Heart left ventricle (tissue), 16 donors: Measurements from ENCODE around the gene MED29. TPM values are rescaled to one million over a fixed set of nuclear protein-coding genes. Genes with fewer than 3 reads are reported as not detected.

ENCODE experiments used
- ATAC-seq, 4 donors: fragments of 200-7000 bp; cut with Tn5 transposase; one replicate each; pipeline ENCODE4 v1.9.1; 2020 to 2022; ENCODE audit warnings: moderate library complexity in 4 of 4, mild to moderate bottlenecking in 3 of 4, moderate number of reproducible peaks in 1 of 4
- DNase-seq, 5 donors: peaks; one replicate each; pipeline ENCODE4 v3.0.0-alpha.2; 2020
- H3K27ac ChIP-seq, 12 donors: fragments of 200-600 bp; sonication (generic) in 4 of 12; one replicate each; pipeline versions ENCODE4 v1.5.0 to v1.8.0; 2016 to 2022; ENCODE audit warnings: mild to moderate bottlenecking in 2 of 12
- H3K27me3 ChIP-seq, 9 donors: fragments of 200-600 bp; sonication (generic) in 2 of 9; one replicate each; pipeline versions ENCODE4 v1.5.1 to v1.8.0; 2016 to 2022; ENCODE audit warnings: mild to moderate bottlenecking in 3 of 9
- H3K36me3 ChIP-seq, 9 donors: fragments of 200-600 bp; sonication (generic) in 2 of 9; one replicate each; pipeline versions ENCODE4 v1.5.0 to v1.8.0; 2018 to 2022; ENCODE audit warnings: mild to moderate bottlenecking in 2 of 9
- H3K4me1 ChIP-seq, 12 donors: fragments of 200-600 bp; sonication (generic) in 4 of 12; one replicate each; pipeline versions ENCODE4 v1.5.0 to v1.8.0; 2016 to 2022; ENCODE audit warnings: mild to moderate bottlenecking in 3 of 12
- H3K4me3 ChIP-seq, 12 donors: fragments of 200-600 bp; sonication (generic) in 4 of 12; one replicate each; pipeline versions ENCODE4 v1.5.0 to v1.8.0; 2017 to 2022; ENCODE audit warnings: mild to moderate bottlenecking in 9 of 12, moderate library complexity in 4 of 12
- H3K9me3 ChIP-seq, 12 donors: fragments of 200-600 bp; sonication (generic) in 4 of 12; one replicate each; pipeline versions ENCODE4 v1.5.0 to v1.8.0; 2016 to 2022; ENCODE audit warnings: mild to moderate bottlenecking in 1 of 12
- CTCF ChIP-seq, 12 donors: fragments of 200-600 bp; sonication (generic) in 4 of 12; IDR thresholded peaks; one replicate each; pipeline versions ENCODE4 v1.5.0 to v1.8.0; 2018 to 2022; ENCODE audit warnings: antibody characterized with exemption in 12 of 12, mild to moderate bottlenecking in 5 of 12
- POLR2A ChIP-seq, 2 donors: fragments of 450-650 bp; IDR thresholded peaks; one replicate each; pipeline ENCODE4 v1.6.1; 2017; ENCODE audit warnings: antibody characterized with exemption in 2 of 2, mild to moderate bottlenecking in 2 of 2, moderate library complexity in 2 of 2
- WGBS, 4 donors: extraction: QIAGEN DNeasy Blood & Tissue Kit in 2 of 4; methylation state at CpG; one replicate each; pipeline versions ENCODE4 v1.1.5 to v1.1.7; 2013 to 2018; 5-methylcytosine and 5-hydroxymethylcytosine counted together
- intact Hi-C, 10 donors: fragments of 100-400 bp; cut with DNase I; formaldehyde crosslinking; loops; one replicate each; pipeline versions ENCODE4 v1.11.1 to v1.14.2; 2022
- polyA plus RNA-seq, 2 donors: library from polyadenylated mRNA; stranded (reverse); fragments of 200-250 nt; gene quantifications; one replicate each; pipeline ENCODE4 v1.2.3, GENCODE V29; 2013
- total RNA-seq, 9 donors: library from RNA; depleted of rRNA in 2 of 9; stranded (reverse); fragments of >200 nt in 2 of 9; fragmentation: NEBNext Ultra II Directional in 3 of 9; extraction: Animal tissue kit (Norgen Biotek cat#: 25700) in 3 of 9; gene quantifications; one replicate each; pipeline versions ENCODE4 v1.1.0 to v1.2.4, GENCODE V29; 2016 to 2023
- donor health status: ischemic (EF 13 %, LVEDD 7.1; RV severe dilation, severe dysfunction).
- donor health status: healthy with polysubstance abuse.
- donor health status: DM: no; HTN: yes; CAD: no.
- donor health status: DM: no; HTN: no; CAD: no.
- donor health status: ischemic (EF 25% LVEDD 6.9; RV normal size, moderate dysfunction).
- donor health status: ischemic (EF 25% LVEDD 5.7; RV mildly dilated, moderate dysfunction).
- donor health status: healthy.
- donor health status: DM: yes; HTN: yes; CAD: no.
- donor health status: ischemic (EF 35%, LVEDD 5.7; RV mildly dilated, moderate dysfunction).
- donor health status: nonischemic (EF 11% LVEDD 7.7; RV severe dilation, severe dysfunction).
- donor health status: DM: yes; HTN: yes; CAD: no.
- donor health status: PGD.
- donor health status: ischemic (EF 29% LVEDD 5.4; RV normal size, mild dysfunction).
- donor health status: nonischemic (EF 23%, LVEDD 6.1; RV moderate dilation, normal function).

The MED29 gene
- total and polyA plus RNA-seq, 11 donors = 26.3 to 53.0 (median 34.1) TPM

GRCh38 chr19:39385629-39386411 is 5.4 kb upstream of the MED29 start:
- TF ChIP-seq CTCF (IDR thresholded peaks at IDR 0.05) (no peak), POLR2A (IDR thresholded peaks at IDR 0.05) (no peak)
- Histone ChIP-seq H3K27ac (no peak overlapping the region), H3K36me3 (peaks cover 3 to 89% (median 86%) of the 10 kb centered on the region in 9 donors), H3K27me3 (no peaks in the 10 kb centered on the region), H3K4me3 (no peak overlapping the region), H3K4me1 (peaks cover 3 to 15% (median 9%) of the 10 kb centered on the region in 12 donors), H3K9me3 (no peaks in the 10 kb centered on the region)
- 71 to 81% (median 79%) methylated on average over 20 of the region's 20 CpGs for WGBS, 4 donors
- DNase-seq = no peak
- no peak for ATAC-seq
- intact Hi-C loops = no loop called here

DNA sequence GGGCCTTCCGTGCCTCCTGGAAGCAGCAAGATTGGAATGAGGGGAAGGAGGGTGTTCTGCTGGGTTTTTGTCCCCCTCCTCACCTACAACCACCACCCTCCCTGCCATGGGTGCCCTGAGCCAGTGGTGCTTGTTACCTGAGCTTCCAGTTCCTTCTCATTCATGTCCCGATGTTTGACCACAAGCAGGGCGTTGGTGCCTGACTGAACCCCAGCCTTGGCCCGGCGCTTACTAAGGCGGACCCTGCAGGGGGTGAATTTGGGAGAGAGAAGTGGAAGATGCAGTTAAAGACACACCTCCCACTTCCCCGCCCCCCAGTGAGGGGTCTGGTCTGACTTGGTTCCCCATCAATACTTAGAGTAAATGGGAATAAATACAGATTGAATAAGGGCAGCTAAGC is 4.6 kb upstream of the MED29 start:
- no peak for TF ChIP-seq POLR2A (IDR thresholded peaks at IDR 0.05)
- no peak overlapping the region for H3K4me3 ChIP-seq
- no peaks in the 10 kb centered on the region for H3K9me3 ChIP-seq
- peaks cover 3 to 82% (median 78%) of the 10 kb centered on the region in 9 donors for H3K36me3 ChIP-seq
- ATAC-seq = no peak
- peaks cover 3 to 16% (median 10%) of the 10 kb centered on the region in 12 donors for H3K4me1 ChIP-seq
- H3K27me3 ChIP-seq = no peaks in the 10 kb centered on the region
- intact Hi-C loops = no loop called here
- no peak overlapping the region for H3K27ac ChIP-seq
- no peak for DNase-seq
- 87 to 91% (median 89%) methylated on average over 7 of the region's 7 CpGs for WGBS, 4 donors

- 83 to 90% (median 88%) methylated on average over 5 of the region's 5 CpGs for WGBS, 4 donors
- DNase-seq (peak in 1 of 5 donors; percentile 13), ATAC-seq (no peak)
- Histone ChIP-seq H3K36me3 (peaks cover 3 to 71% (median 62%) of the 10 kb centered on the region in 9 donors), H3K27ac (peak overlapping the region in 1 of 12 donors; percentile 25), H3K27me3 (no peaks in the 10 kb centered on the region), H3K9me3 (no peaks in the 10 kb centered on the region), H3K4me1 (peaks cover 3 to 25% (median 19%) of the 10 kb centered on the region in 12 donors), H3K4me3 (no peak overlapping the region)
- intact Hi-C loops = no loop called here
- TF ChIP-seq POLR2A (IDR thresholded peaks at IDR 0.05) (no peak), CTCF (IDR thresholded peaks at IDR 0.05) (no peak)
Measured at GRCh38 chr19:39388657-39389056, 2.5 kb upstream of the MED29 start.

- ATAC-seq (no peak), DNase-seq (peak in 1 of 5 donors; percentile 22)
- Histone ChIP-seq H3K27ac (peak overlapping the region in 10 of 12 donors; percentile 86 to 100 (median 98)), H3K36me3 (peaks cover 3 to 71% (median 62%) of the 10 kb centered on the region in 9 donors), H3K9me3 (no peaks in the 10 kb centered on the region), H3K4me3 (peak overlapping the region in 11 of 12 donors; percentile 74 to 99 (median 96)), H3K27me3 (no peaks in the 10 kb centered on the region), H3K4me1 (peaks cover 3 to 25% (median 19%) of the 10 kb centered on the region in 12 donors)
- intact Hi-C loops = loop anchor here in 7 of 10 donors (1.0 to 10.0 kb wide), 7 partner anchors 45 to 145 kb away; partner anchors contain the start of genes SAMD4B (in 4 of the 7), EID2B (in 3 of the 7) and SUPT5H (in 2 of the 7)
- 67 to 73% (median 72%) methylated on average over 11 to 13 of the region's 13 CpGs for WGBS, 4 donors
- TF ChIP-seq POLR2A (IDR thresholded peaks at IDR 0.05) (no peak), CTCF (IDR thresholded peaks at IDR 0.05) (no peak)
Measured at GRCh38 chr19:39389631-39390414, 1.4 kb upstream of the MED29 start.
